OCI-LY1 (cell line): ENCODE measurements around the gene TRIO.

Experiments
- CTCF ChIP-seq: fragments of 200-600 bp; sonication (generic), shearing (Covaris generic); IDR thresholded peaks from 2 replicates; pipeline ENCODE4 v1.5.1; 2017; ENCODE audit warnings: mild to moderate bottlenecking, antibody characterized with exemption, low read length, moderate library complexity, mixed read lengths
- EZH2 ChIP-seq: fragments of 200-600 bp; sonication (generic), shearing (Covaris generic); IDR thresholded peaks from 2 replicates; pipeline ENCODE4 v1.8.0; 2017; ENCODE audit warnings: borderline replicate concordance, mixed run types, mild to moderate bottlenecking, antibody characterized with exemption, low read length, moderate library complexity, mixed read lengths

GRCh38 chr5:14269395-14269794 is 126.3 kb downstream of the TRIO start:
- TF ChIP-seq CTCF = no peak
- no peak for TF ChIP-seq EZH2
